Ascending aorta (tissue), 2 donors: Measurements from ENCODE around the gene TMEM132D. TPM values are rescaled to one million over a fixed set of nuclear protein-coding genes. Genes with fewer than 3 reads are reported as not detected.

Experiments
- DNase-seq, 2 donors: peaks; one replicate each; pipeline ENCODE4 v3.0.0-alpha.2; 2019; ENCODE audit warnings: low spot score in 2 of 2
- H3K27ac ChIP-seq, 2 donors: fragments of 200-600 bp; sonication (generic); one replicate each; pipeline ENCODE4 v1.5.1; 2016 to 2017; ENCODE audit warnings: mild to moderate bottlenecking in 1 of 2
- H3K27me3 ChIP-seq: fragments of 200-600 bp; sonication (generic); one replicate; pipeline ENCODE4 v1.5.1; 2017
- H3K36me3 ChIP-seq, 2 donors: fragments of 200-600 bp; sonication (generic); one replicate each; pipeline ENCODE4 v1.5.1; 2016
- H3K4me1 ChIP-seq, 2 donors: fragments of 200-600 bp; sonication (generic); one replicate each; pipeline ENCODE4 v1.5.1; 2016 to 2017; ENCODE audit warnings: mild to moderate bottlenecking in 1 of 2
- H3K4me3 ChIP-seq, 2 donors: fragments of 200-600 bp; sonication (generic); one replicate each; pipeline ENCODE4 v1.5.1; 2016 to 2017; ENCODE audit warnings: mild to moderate bottlenecking in 1 of 2
- H3K9me3 ChIP-seq, 2 donors: fragments of 200-600 bp; sonication (generic); one replicate each; pipeline ENCODE4 v1.5.1; 2016
- intact Hi-C: fragments of 100-400 bp; cut with DNase I; formaldehyde crosslinking; loops from one replicate; pipeline ENCODE4 v1.15.1; 2023
- total RNA-seq: library from RNA; depleted of rRNA; stranded (reverse); fragments of >200 nt; gene quantifications from one replicate; pipeline ENCODE4 v1.1.0, GENCODE V29; 2016
- TF ChIP-seq, protein P1 (sequence below), 3 experiments: fragments of 200-600 bp in 2 of 3; fragments of 450-650 bp in 1 of 3; sonication (generic) in 2 of 3; IDR thresholded peaks; one replicate each; pipeline ENCODE4 v1.5.1; 2016 to 2019; ENCODE audit warnings: antibody characterized with exemption in 3 of 3, mild to moderate bottlenecking in 1 of 3, moderate library complexity in 1 of 3

The TMEM132D gene
- total RNA-seq, 1 donor from 2014 or later = not detected

GRCh38 chr12:129606239-129606638, 297.6 kb downstream of the TMEM132D start:
- intact Hi-C loops = no loop called here
- no peak overlapping the region for H3K27ac ChIP-seq
- no peaks in the 10 kb centered on the region for H3K9me3 ChIP-seq

GRCh38 chr12:129605666-129606065, 298.2 kb downstream of the TMEM132D start:
- H3K9me3 ChIP-seq = no peaks in the 10 kb centered on the region
- H3K27me3 ChIP-seq = no peaks in the 10 kb centered on the region
- no peak overlapping the region for H3K27ac ChIP-seq
- H3K4me3 ChIP-seq = no peak overlapping the region
- DNase-seq = no peak
- H3K36me3 ChIP-seq = no peaks in the 10 kb centered on the region
- TF ChIP-seq, protein P1, sequence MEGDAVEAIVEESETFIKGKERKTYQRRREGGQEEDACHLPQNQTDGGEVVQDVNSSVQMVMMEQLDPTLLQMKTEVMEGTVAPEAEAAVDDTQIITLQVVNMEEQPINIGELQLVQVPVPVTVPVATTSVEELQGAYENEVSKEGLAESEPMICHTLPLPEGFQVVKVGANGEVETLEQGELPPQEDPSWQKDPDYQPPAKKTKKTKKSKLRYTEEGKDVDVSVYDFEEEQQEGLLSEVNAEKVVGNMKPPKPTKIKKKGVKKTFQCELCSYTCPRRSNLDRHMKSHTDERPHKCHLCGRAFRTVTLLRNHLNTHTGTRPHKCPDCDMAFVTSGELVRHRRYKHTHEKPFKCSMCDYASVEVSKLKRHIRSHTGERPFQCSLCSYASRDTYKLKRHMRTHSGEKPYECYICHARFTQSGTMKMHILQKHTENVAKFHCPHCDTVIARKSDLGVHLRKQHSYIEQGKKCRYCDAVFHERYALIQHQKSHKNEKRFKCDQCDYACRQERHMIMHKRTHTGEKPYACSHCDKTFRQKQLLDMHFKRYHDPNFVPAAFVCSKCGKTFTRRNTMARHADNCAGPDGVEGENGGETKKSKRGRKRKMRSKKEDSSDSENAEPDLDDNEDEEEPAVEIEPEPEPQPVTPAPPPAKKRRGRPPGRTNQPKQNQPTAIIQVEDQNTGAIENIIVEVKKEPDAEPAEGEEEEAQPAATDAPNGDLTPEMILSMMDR (IDR thresholded peaks at IDR 0.05) = no peak
- intact Hi-C loops = no loop called here
- H3K4me1 ChIP-seq = no peaks in the 10 kb centered on the region

More at GRCh38 chr12:129606239-129606638, 297.6 kb downstream of the TMEM132D start:
- H3K27me3 ChIP-seq = no peaks in the 10 kb centered on the region
- TF ChIP-seq, protein P1 (IDR thresholded peaks at IDR 0.05) = no peak
- DNase-seq = no peak
- no peak overlapping the region for H3K4me3 ChIP-seq
- no peaks in the 10 kb centered on the region for H3K36me3 ChIP-seq
- H3K4me1 ChIP-seq = no peaks in the 10 kb centered on the region

DNA sequence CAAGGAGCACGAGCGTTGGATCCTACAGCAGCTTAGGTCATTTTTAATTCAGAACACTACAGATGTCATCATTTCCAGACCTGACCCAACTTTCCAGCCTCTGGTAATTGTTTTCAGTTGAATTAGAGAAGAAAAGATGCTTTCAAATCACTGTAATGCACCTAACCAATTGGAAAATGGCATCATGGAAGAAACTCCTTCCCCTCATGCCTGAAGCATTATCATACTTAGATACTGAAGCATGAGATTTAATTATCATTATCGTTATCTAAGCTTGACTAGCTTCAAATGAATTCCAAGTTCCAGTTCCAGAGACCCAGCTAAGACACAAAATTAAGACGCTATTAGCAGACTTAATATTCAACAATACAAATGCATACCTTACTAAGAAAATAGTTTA, 299.3 kb downstream of the TMEM132D start:
- Histone ChIP-seq H3K4me1 (no peaks in the 10 kb centered on the region), H3K27ac (no peak overlapping the region), H3K27me3 (no peaks in the 10 kb centered on the region), H3K4me3 (no peak overlapping the region), H3K36me3 (no peaks in the 10 kb centered on the region), H3K9me3 (no peaks in the 10 kb centered on the region)
- TF ChIP-seq, protein P1 (IDR thresholded peaks at IDR 0.05) = no peak
- intact Hi-C loops = no loop called here
- no peak for DNase-seq

GRCh38 chr12:129599406-129599805, 304.4 kb downstream of the TMEM132D start:
- no peaks in the 10 kb centered on the region for H3K9me3 ChIP-seq
- H3K27ac ChIP-seq = no peak overlapping the region
- no peaks in the 10 kb centered on the region for H3K27me3 ChIP-seq
- intact Hi-C loops = no loop called here
- no peak overlapping the region for H3K4me3 ChIP-seq
- DNase-seq = no peak
- TF ChIP-seq, protein P1 (IDR thresholded peaks at IDR 0.05) = no peak
- no peaks in the 10 kb centered on the region for H3K36me3 ChIP-seq
- no peaks in the 10 kb centered on the region for H3K4me1 ChIP-seq

GRCh38 chr12:129594098-129594497, 309.7 kb downstream of the TMEM132D start:
- H3K27me3 ChIP-seq = no peaks in the 10 kb centered on the region
- no peaks in the 10 kb centered on the region for H3K4me1 ChIP-seq
- no peak for DNase-seq
- intact Hi-C loops = no loop called here
- no peak overlapping the region for H3K27ac ChIP-seq
- H3K4me3 ChIP-seq = no peak overlapping the region
- H3K9me3 ChIP-seq = no peaks in the 10 kb centered on the region
- H3K36me3 ChIP-seq = no peaks in the 10 kb centered on the region
- TF ChIP-seq, protein P1 (IDR thresholded peaks at IDR 0.05) = no peak

- no peak overlapping the region for H3K27ac ChIP-seq
- no peak overlapping the region for H3K4me3 ChIP-seq
- TF ChIP-seq, protein P1 (IDR thresholded peaks at IDR 0.05) = no peak
- H3K4me1 ChIP-seq = no peaks in the 10 kb centered on the region
- no peaks in the 10 kb centered on the region for H3K36me3 ChIP-seq
- H3K9me3 ChIP-seq = no peaks in the 10 kb centered on the region
- H3K27me3 ChIP-seq = no peaks in the 10 kb centered on the region
- intact Hi-C loops = no loop called here
- DNase-seq = no peak
Observed at GRCh38 chr12:129592449-129592848, 311.4 kb downstream of the TMEM132D start.
